Ishikawa (cell line): Measurements from ENCODE around the gene PIM3.

Source experiments
- CEBPB ChIP-seq: IDR thresholded peaks from 2 replicates; pipeline ENCODE4 v1.6.1; 2012
- CREB1 ChIP-seq: IDR thresholded peaks from 2 replicates; pipeline ENCODE4 v1.6.1; 2012; ENCODE audit warnings: low read depth
- EGR1 ChIP-seq: IDR thresholded peaks from 2 replicates; pipeline ENCODE4 v1.6.1; 2012
- EP300 ChIP-seq: IDR thresholded peaks from 2 replicates; pipeline ENCODE4 v1.6.1; 2012; ENCODE audit warnings: borderline replicate concordance
- FOXM1 ChIP-seq: IDR thresholded peaks from 2 replicates; pipeline ENCODE4 v1.6.1; 2012; ENCODE audit warnings: low read depth, borderline replicate concordance
- MAX ChIP-seq: IDR thresholded peaks from 2 replicates; pipeline ENCODE4 v1.6.1; 2012
- NFIC ChIP-seq: IDR thresholded peaks from 2 replicates; pipeline ENCODE4 v1.6.1; 2012
- RAD21 ChIP-seq: IDR thresholded peaks from 2 replicates; pipeline ENCODE4 v1.6.1; 2012; ENCODE audit warnings: low read depth
- REST ChIP-seq: IDR thresholded peaks from 2 replicates; pipeline ENCODE4 v1.6.1; 2012; ENCODE audit warnings: low read depth, mild to moderate bottlenecking
- TAF1 ChIP-seq: IDR thresholded peaks from 2 replicates; pipeline ENCODE4 v1.6.1; 2012; ENCODE audit warnings: low read depth, mild to moderate bottlenecking
- TCF12 ChIP-seq: IDR thresholded peaks from 2 replicates; pipeline ENCODE4 v1.6.1; 2012; ENCODE audit warnings: low read depth
- TEAD4 ChIP-seq: IDR thresholded peaks from 2 replicates; pipeline ENCODE4 v1.6.1; 2012
- USF1 ChIP-seq: IDR thresholded peaks from 2 replicates; pipeline ENCODE4 v1.6.1; 2012
- YY1 ChIP-seq: IDR thresholded peaks from 2 replicates; pipeline ENCODE4 v1.6.1; 2012; ENCODE audit warnings: low read depth
- ZBTB7A ChIP-seq: IDR thresholded peaks from 2 replicates; pipeline ENCODE4 v1.6.1; 2012; ENCODE audit warnings: low read depth

PIM3 gene

GRCh38 chr22:49937758-49938564 lies 22.6 kb upstream of the PIM3 start:
- TF ChIP-seq MAX: no peak
- no peak for TF ChIP-seq CEBPB

- TF ChIP-seq EGR1 (no peak), FOXM1 (no peak), CEBPB (no peak), MAX (no peak)
Measured at GRCh38 chr22:49938565-49939136, 21.9 kb upstream of the PIM3 start.

- TF ChIP-seq YY1: no peak
- no peak for TF ChIP-seq NFIC
- no peak for TF ChIP-seq TCF12
- TF ChIP-seq CREB1: no peak
- no peak for TF ChIP-seq USF1
- TF ChIP-seq EP300: no peak
- no peak for TF ChIP-seq TAF1
- TF ChIP-seq EGR1: no peak
- TF ChIP-seq ZBTB7A: no peak
- no peak for TF ChIP-seq CEBPB
- no peak for TF ChIP-seq FOXM1
- TF ChIP-seq REST: no peak
- no peak for TF ChIP-seq MAX
- no peak for TF ChIP-seq TEAD4
- no peak for TF ChIP-seq RAD21
Measured at GRCh38 chr22:49941507-49942316, 18.9 kb upstream of the PIM3 start.

- TF ChIP-seq TAF1: no peak
- no peak for TF ChIP-seq ZBTB7A
- TF ChIP-seq YY1: no peak
- TF ChIP-seq RAD21: no peak
- no peak for TF ChIP-seq USF1
- no peak for TF ChIP-seq FOXM1
Measured at GRCh38 chr22:49942565-49943404, 17.8 kb upstream of the PIM3 start.

GRCh38 chr22:49943405-49943765 lies 17.2 kb upstream of the PIM3 start:
- TF ChIP-seq YY1: no peak
- no peak for TF ChIP-seq CEBPB
- TF ChIP-seq CREB1: no peak
- TF ChIP-seq TAF1: no peak
- no peak for TF ChIP-seq USF1
- TF ChIP-seq ZBTB7A: no peak
- TF ChIP-seq RAD21: no peak
- TF ChIP-seq TCF12: no peak
- no peak for TF ChIP-seq REST
- no peak for TF ChIP-seq EGR1
- no peak for TF ChIP-seq MAX
- no peak for TF ChIP-seq TEAD4
- TF ChIP-seq FOXM1: no peak
- TF ChIP-seq EP300: no peak
- no peak for TF ChIP-seq NFIC
